Mammary epithelial cell (primary cell): ENCODE results near the gene SLC48A1.

Source experiments
- CTCF ChIP-seq, 2 donors: IDR thresholded peaks in 1 of 2; conservative IDR thresholded peaks in 1 of 2; 2 replicates each; pipeline ENCODE4 v1.5.1; 2011 to 2012; ENCODE audit warnings: inconsistent platforms in 2 of 2, low read length in 2 of 2, mild to moderate bottlenecking in 2 of 2, control low read depth in 1 of 2, low read depth in 1 of 2; ENCODE audit not compliant: insufficient read depth in 1 of 2; ENCODE audit errors: extremely low read depth in 1 of 2
- EZH2 ChIP-seq: IDR thresholded peaks from 2 replicates; pipeline ENCODE4 v1.6.1; 2012; ENCODE audit warnings: low read length, inconsistent platforms, borderline replicate concordance

DNA sequence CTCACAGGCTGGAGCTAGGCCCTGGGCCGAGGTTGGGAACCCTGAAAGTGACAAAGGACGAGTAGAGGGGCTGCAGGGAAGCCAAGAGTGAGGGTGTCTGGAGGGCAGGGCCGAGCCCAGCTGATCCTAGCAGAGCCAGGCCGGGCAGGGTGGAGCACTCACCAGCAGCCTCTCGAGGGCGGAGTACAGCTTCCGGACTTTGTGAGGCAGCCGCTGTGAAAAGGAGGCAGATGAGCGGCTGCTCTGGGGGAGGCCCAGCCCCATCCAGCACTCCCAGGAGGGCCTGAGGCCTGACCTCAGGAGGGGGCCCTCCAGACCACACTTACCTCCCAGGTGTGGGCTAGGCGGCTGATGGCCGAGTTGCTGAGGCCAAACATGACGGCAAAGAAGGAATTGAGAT is 33.1 kb upstream of the SLC48A1 start:
- no peak for TF ChIP-seq CTCF (conservative IDR thresholded peaks at IDR 0.05 in 1 of 2, IDR thresholded peaks at IDR 0.05 in 1 of 2; ENCODE audit: extremely low read depth in 1 of 2, insufficient read depth in 1 of 2, low read depth in 1 of 2, low read length in 2 of 2)
- no peak for TF ChIP-seq EZH2
